ENCODE results near the gene TCTN1. TPM values are rescaled to one million over a fixed set of nuclear protein-coding genes. Genes with fewer than 3 reads are reported as not detected.
"Not testable (repeated sequence)": the region's sequence is repeated elsewhere in the genome, so short reads cannot be mapped to it uniquely, and the experiment has no call there.

The TCTN1 gene
- total and polyA plus RNA-seq, 2 of the 8 experiments (the other 6 are each of a cell fraction or from before 2014, with no cell fraction given) = 14.7 to 16.4 TPM

GRCh38 chr12:110592919-110593318 lies 21.0 kb upstream of the TCTN1 start:
- POLR2A ChIA-PET (ENCODE audit: partially characterized antibody) = interaction anchor here (0.9 kb wide), 1 partner anchor 8 kb away, joined by 3 read pairs; no protein-coding TSS in a partner anchor
- not testable (repeated sequence) for H3K9me3 ChIP-seq (ENCODE audit: insufficient read depth in 2 of 2, low read depth in 1 of 2, low read length in 1 of 2)
- CTCF ChIA-PET (ENCODE audit: partially characterized antibody) = interaction anchor here (0.6 to 14.6 kb wide), 7 partner anchors 9 to 628 kb away, joined by 3 to 190 read pairs (median 3); partner anchors contain the start of gene ARPC3

More at GRCh38 chr12:110592919-110593318, 21.0 kb upstream of the TCTN1 start:
- not testable (repeated sequence) for H2BK5ac ChIP-seq (ENCODE audit: low read depth, low read length); H4K91ac ChIP-seq (replicated peaks; ENCODE audit: insufficient read length, low read length); H3K79me2 ChIP-seq (ENCODE audit: control insufficient read depth in 1 of 2, insufficient read depth in 2 of 2, low read length in 2 of 2); H2BK20ac ChIP-seq (ENCODE audit: low read length); H3K36me3 ChIP-seq (ENCODE audit: control insufficient read depth in 2 of 4, insufficient read depth in 4 of 4, low read length in 3 of 4); H2AFZ ChIP-seq (ENCODE audit: low read length); H4K5ac ChIP-seq (ENCODE audit: insufficient read length, low read depth, low read length); FAIRE-seq; H3K14ac ChIP-seq (ENCODE audit: insufficient read length); H3K79me1 ChIP-seq (ENCODE audit: low read depth, low read length); H2AK5ac ChIP-seq (ENCODE audit: low read depth, low read length); H3K18ac ChIP-seq (ENCODE audit: extremely low read depth, low read length); H3K23ac ChIP-seq (ENCODE audit: insufficient read length); H3K27ac ChIP-seq (ENCODE audit: low read depth, low read length); H4K8ac ChIP-seq (ENCODE audit: extremely low read depth, insufficient read depth, low read length); H3K23me2 ChIP-seq (ENCODE audit: low read depth, low read length); DNase-seq (ENCODE audit: low read depth in 1 of 2, low spot score in 2 of 2); H3K4me2 ChIP-seq (ENCODE audit: insufficient read depth in 1 of 2, low read depth in 2 of 2, low read length in 2 of 2); H3K56ac ChIP-seq (replicated peaks; ENCODE audit: insufficient read length, low read depth, low read length); H2BK12ac ChIP-seq (ENCODE audit: low read depth, low read length); H3K27me3 ChIP-seq (replicated peaks in 1 of 4; ENCODE audit: control insufficient read depth in 3 of 4, extremely low read depth in 1 of 4, insufficient read depth in 3 of 4, low read length in 3 of 4); H3K4me1 ChIP-seq (replicated peaks in 1 of 4; ENCODE audit: control insufficient read depth in 3 of 4, insufficient read depth in 4 of 4, low read length in 3 of 4); H3K4ac ChIP-seq (replicated peaks; ENCODE audit: insufficient read length, low read depth, low read length); H3K9ac ChIP-seq (replicated peaks in 1 of 4; ENCODE audit: extremely low read depth in 1 of 4, low read depth in 3 of 4, low read length in 3 of 4); H2BK120ac ChIP-seq (replicated peaks; ENCODE audit: low read depth, low read length); H2BK15ac ChIP-seq (ENCODE audit: low read length); H3K4me3 ChIP-seq (ENCODE audit: extremely low read depth in 1 of 4, insufficient read depth in 2 of 4, low read depth in 3 of 4, low read length in 4 of 4); H4K20me1 ChIP-seq (replicated peaks in 1 of 2; ENCODE audit: control insufficient read depth in 1 of 2, insufficient read depth in 2 of 2, low read length in 2 of 2)
- WGBS, 2 experiments (ENCODE audit: extremely low coverage in 1 of 2, insufficient coverage in 1 of 2, insufficient read length in 1 of 2, insufficient replicate concordance in 2 of 2, low coverage in 1 of 2, low lambda C conversion rate in 2 of 2, missing lambda C conversion rate in 1 of 2) = 90% methylated on average over 4 of the region's 4 CpGs; no CpG with 5 or more reads in 1 of the 2 experiments

All from H1 (cell line).